Epithelial cell of esophagus (primary cell): ENCODE results near the gene COG5.

Experiments used
- DNase-seq: peaks from one replicate; pipeline ENCODE4 v3.0.0; 2010; ENCODE audit warnings: low read depth
- H3K4me3 ChIP-seq: 2 replicates; pipeline ENCODE4 v1.5.1; 2011; ENCODE audit warnings: mild to moderate bottlenecking, low read length, control low read depth
- TF ChIP-seq, protein P1 (sequence below): IDR thresholded peaks from 2 replicates; pipeline ENCODE4 v1.5.1; 2011; ENCODE audit warnings: low read depth, mild to moderate bottlenecking, low read length, control low read depth, inconsistent platforms; ENCODE audit not compliant: insufficient read depth; ENCODE audit errors: missing control alignments

Gene COG5

DNA sequence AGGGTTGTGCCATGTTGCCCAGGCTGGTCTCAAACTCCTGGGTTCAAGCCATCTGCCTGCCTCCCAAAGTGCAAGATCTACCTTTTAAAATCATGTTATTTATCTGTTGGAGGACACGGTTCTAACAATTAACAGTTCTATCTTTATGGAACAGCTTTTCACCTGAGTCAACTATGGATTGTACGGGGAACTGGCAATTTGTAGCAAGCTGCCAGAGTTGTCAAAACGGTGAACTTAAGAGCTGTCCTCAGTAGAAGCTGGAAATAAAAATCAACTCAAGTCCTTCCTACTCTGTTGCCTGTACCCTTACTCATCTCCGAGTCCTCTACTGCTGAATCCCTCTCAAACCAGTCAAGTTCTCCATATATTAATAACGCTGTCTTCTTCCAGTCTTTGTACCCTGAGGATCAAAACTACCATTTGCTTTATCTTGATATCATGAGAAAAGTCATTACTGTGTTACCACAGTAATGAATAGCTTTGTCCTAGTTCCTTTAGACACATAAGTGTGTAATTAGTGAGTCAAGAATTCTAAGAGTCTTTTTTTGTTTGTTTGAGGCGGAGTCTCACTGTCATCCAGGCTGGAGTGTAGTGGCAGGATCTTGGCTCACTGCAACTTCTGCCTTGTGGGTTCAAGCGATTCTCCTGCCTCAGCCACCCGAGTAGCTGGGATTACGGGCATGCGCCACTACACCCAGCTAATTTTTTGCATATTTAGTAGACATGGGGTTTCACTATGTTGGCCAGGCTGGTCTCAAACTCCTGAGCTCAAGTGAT lies 366.7 kb downstream of the COG5 start:
- no peak overlapping the region for H3K4me3 ChIP-seq
- DNase-seq, result peak; percentile 37
- TF ChIP-seq, protein P1, sequence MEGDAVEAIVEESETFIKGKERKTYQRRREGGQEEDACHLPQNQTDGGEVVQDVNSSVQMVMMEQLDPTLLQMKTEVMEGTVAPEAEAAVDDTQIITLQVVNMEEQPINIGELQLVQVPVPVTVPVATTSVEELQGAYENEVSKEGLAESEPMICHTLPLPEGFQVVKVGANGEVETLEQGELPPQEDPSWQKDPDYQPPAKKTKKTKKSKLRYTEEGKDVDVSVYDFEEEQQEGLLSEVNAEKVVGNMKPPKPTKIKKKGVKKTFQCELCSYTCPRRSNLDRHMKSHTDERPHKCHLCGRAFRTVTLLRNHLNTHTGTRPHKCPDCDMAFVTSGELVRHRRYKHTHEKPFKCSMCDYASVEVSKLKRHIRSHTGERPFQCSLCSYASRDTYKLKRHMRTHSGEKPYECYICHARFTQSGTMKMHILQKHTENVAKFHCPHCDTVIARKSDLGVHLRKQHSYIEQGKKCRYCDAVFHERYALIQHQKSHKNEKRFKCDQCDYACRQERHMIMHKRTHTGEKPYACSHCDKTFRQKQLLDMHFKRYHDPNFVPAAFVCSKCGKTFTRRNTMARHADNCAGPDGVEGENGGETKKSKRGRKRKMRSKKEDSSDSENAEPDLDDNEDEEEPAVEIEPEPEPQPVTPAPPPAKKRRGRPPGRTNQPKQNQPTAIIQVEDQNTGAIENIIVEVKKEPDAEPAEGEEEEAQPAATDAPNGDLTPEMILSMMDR, result no peak

DNA sequence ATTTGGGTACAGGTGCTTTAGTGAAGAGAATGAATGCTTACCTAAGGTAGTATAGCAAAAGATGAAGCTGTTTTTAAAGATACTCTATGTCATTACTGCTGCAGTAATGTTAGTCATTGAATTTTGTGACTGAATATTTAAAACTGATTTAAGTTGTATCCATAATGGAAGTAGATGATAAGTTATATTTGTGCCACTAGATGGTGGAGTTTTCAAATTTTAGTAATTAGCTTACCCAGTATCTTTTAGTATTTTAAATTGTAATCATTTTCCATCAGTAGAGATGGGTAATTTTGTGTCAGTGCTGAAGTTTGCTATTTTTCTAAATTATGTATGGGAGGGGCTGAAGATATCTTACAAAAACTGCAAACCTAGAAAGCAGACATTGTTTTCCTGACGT lies 369.7 kb downstream of the COG5 start:
- DNase-seq, result no peak
- H3K4me3 ChIP-seq, result no peak overlapping the region
- TF ChIP-seq, protein P1, result no peak

DNA sequence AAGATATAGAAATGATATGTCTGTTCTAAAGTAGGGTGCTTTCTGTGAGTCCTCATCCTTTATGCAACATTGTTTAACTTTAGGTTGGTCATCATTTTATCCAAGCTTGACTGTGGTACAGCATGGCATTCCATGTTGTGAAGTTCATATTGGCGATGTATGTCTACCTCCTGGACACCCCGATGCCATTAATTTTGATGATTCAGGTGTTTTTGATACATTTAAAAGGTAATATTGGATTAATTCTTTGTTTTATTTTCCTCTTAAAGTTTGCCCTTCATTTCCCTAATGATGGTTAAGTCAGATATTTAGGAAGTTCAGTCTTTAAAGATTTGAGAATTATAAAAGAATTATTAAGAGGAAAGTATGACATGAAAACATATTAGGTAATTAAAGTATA lies 373.6 kb downstream of the COG5 start:
- H3K4me3 ChIP-seq, result no peak overlapping the region
- TF ChIP-seq, protein P1, result no peak
- no peak for DNase-seq

DNA sequence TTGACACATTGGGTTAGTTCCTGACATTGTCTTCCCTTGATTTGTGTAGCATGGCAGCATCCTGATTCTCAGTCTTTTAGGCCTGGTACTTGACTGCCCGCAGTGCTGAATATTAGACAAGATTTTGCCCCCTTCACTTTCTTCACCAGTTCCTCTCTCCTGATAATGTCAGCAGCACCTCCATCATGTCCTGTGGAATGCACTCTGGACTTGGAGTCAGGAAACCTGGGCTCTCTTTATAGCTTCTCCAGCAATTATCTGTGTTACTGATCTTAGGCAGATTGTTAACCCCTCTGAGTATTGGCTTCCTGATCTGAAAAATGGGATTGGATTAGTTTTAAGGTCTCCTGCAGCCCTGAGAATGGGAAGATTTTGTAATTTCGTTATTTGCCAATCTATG lies 375.9 kb downstream of the COG5 start:
- no peak overlapping the region for H3K4me3 ChIP-seq
- DNase-seq, result no peak
- TF ChIP-seq, protein P1, result no peak

DNA sequence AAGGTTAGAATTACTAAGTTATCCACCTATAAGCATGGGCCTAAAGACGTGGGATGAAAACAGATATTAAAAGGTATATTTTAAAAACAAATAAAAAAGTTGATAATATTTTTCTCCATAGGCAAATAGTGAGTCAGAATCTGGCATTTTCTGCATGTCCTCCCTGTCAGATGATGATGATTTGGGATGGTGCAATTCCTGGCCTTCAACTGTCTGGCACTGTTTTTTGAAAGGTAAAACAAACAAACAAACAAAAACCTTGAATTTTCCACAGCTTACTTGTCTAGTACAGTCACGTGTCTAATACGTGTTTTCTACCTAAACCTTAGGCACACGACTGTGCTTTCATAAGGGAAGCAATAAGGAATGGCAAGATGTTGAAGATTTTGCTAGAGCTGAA lies 377.5 kb downstream of the COG5 start:
- peak; percentile 25 for DNase-seq
- H3K4me3 ChIP-seq, result no peak overlapping the region
- TF ChIP-seq, protein P1, result no peak

DNA sequence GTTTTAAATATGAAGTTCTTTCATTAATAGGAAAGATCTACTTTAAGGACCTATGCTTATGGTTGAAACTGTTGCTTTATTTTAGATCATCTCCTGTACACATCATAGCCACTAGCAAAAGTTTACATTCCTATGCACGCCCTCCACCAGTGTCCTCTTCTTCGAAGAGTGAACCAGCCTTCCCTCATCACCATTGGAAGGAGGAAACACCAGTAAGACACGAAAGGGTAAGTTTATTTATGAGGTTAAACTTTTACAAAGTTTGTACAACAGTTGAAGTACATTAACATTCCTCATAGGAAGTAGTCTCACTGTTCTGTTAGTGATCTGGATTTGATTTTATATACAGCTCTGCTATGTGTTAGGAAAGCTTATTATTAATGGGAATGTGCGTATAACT lies 378.0 kb downstream of the COG5 start:
- H3K4me3 ChIP-seq, result no peak overlapping the region
- no peak for DNase-seq
- TF ChIP-seq, protein P1, result no peak

DNA sequence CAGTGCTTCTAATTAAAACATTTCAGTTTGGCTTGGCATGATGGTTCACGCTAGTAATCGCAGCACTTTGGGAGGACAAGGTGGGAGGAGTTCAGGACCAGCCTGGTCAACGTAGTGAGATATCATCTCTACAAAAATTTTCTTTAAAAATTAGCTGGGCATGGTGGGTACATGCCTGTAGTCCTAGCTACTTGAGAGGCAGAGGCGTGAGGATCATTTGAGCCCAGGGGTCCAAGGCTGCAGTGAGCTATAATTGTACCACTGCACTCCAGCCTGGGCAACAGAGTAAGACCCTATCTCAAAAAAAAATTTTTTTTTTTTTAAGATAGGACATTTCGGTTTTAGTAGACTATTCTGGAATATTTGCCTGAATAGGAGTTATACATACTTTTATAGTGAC lies 382.5 kb downstream of the COG5 start:
- TF ChIP-seq, protein P1, result no peak
- DNase-seq, result no peak
- no peak overlapping the region for H3K4me3 ChIP-seq
